Glutamatergic neuron (in vitro differentiated cells): ENCODE results near the gene TBC1D17. TPM values are rescaled to one million over a fixed set of nuclear protein-coding genes. Genes with fewer than 3 reads are reported as not detected.
A peak's percentile ranks its signal among the peaks of the same experiment; 100 is the strongest.

Experiments
- DNase-seq: peaks from one replicate; pipeline ENCODE4 v3.0.0; 2022
- H3K27ac Mint-ChIP-seq: one replicate; pipeline ENCODE4 v1.8.0; 2020; ENCODE audit warnings: mild to moderate bottlenecking, mixed read lengths, inconsistent platforms; ENCODE audit not compliant: unreplicated experiment
- H3K27me3 Mint-ChIP-seq: one replicate; pipeline ENCODE4 v1.8.0; 2020; ENCODE audit warnings: mild to moderate bottlenecking, moderate library complexity, mixed read lengths, inconsistent platforms; ENCODE audit not compliant: unreplicated experiment
- H3K36me3 Mint-ChIP-seq: one replicate; pipeline ENCODE4 v1.8.0; 2020; ENCODE audit warnings: mild to moderate bottlenecking, mixed read lengths, inconsistent platforms; ENCODE audit not compliant: unreplicated experiment
- H3K4me1 Mint-ChIP-seq: one replicate; pipeline ENCODE4 v1.8.0; 2020; ENCODE audit warnings: mild to moderate bottlenecking, low read depth, mixed read lengths, inconsistent platforms; ENCODE audit not compliant: unreplicated experiment
- H3K4me3 Mint-ChIP-seq: one replicate; pipeline ENCODE4 v1.8.0; 2020; ENCODE audit warnings: mild to moderate bottlenecking, mixed read lengths, inconsistent platforms; ENCODE audit not compliant: unreplicated experiment
- H3K9me3 Mint-ChIP-seq: one replicate; pipeline ENCODE4 v1.8.0; 2020; ENCODE audit warnings: mild to moderate bottlenecking, moderate library complexity, mixed read lengths, inconsistent platforms; ENCODE audit not compliant: unreplicated experiment
- long read RNA-seq: library from polyadenylated mRNA; unstranded; transcript quantifications from one replicate; pipeline ENCODE4 v2.0.0, GENCODE V29; 2020; ENCODE audit not compliant: unreplicated experiment
- total RNA-seq: library from RNA; stranded (reverse); fragmentation: NEBNext Ultra II Directional; extraction: Animal tissue kit (Norgen Biotek cat#: 25700); gene quantifications from one replicate; pipeline ENCODE4 v1.2.1, GENCODE V29; 2021; ENCODE audit not compliant: unreplicated experiment
- TF ChIP-seq, protein P1 (sequence below): fragments of 200-600 bp; sonication (generic); IDR thresholded peaks from one replicate; pipeline ENCODE4 v1.5.0; 2021; ENCODE audit not compliant: partially characterized antibody, unreplicated experiment

Gene TBC1D17
- total RNA-seq, result 56.8 TPM
- long read RNA-seq, partial matches to known transcripts, result 5 of 11 reads
- long read RNA-seq, other reads (novel, unspliced or antisense), result 1 of 11 reads

- peak; percentile 96 for DNase-seq
- peaks cover 10% of the 10 kb centered on the region for H3K4me1 Mint-ChIP-seq
- H3K4me3 Mint-ChIP-seq, result no peak within 1 kb of the TSS
- peaks cover 10% of the 10 kb centered on the region for H3K9me3 Mint-ChIP-seq
- TF ChIP-seq, protein P1, sequence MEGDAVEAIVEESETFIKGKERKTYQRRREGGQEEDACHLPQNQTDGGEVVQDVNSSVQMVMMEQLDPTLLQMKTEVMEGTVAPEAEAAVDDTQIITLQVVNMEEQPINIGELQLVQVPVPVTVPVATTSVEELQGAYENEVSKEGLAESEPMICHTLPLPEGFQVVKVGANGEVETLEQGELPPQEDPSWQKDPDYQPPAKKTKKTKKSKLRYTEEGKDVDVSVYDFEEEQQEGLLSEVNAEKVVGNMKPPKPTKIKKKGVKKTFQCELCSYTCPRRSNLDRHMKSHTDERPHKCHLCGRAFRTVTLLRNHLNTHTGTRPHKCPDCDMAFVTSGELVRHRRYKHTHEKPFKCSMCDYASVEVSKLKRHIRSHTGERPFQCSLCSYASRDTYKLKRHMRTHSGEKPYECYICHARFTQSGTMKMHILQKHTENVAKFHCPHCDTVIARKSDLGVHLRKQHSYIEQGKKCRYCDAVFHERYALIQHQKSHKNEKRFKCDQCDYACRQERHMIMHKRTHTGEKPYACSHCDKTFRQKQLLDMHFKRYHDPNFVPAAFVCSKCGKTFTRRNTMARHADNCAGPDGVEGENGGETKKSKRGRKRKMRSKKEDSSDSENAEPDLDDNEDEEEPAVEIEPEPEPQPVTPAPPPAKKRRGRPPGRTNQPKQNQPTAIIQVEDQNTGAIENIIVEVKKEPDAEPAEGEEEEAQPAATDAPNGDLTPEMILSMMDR, result no peak
- H3K36me3 Mint-ChIP-seq, result no peaks in the 10 kb centered on the region
- peak within 1 kb of the TSS; percentile 85 for H3K27ac Mint-ChIP-seq
- peaks cover 16% of the 10 kb centered on the region for H3K27me3 Mint-ChIP-seq
These were observed at the start of gene TBC1D17, which contains the start of gene AKT1S1 for GRCh38 chr19:49877020-49877878. Gene TBC1D17 (plus strand): TSS chr19:49877702. CDS start chr19:49877724, 22 bp downstream. Gene AKT1S1 (minus strand): TSS chr19:49877355. CDS start chr19:49873295, 4,060 bp downstream.

- TF ChIP-seq, protein P1, result no peak
- no peak overlapping the region for H3K4me3 Mint-ChIP-seq
- H3K9me3 Mint-ChIP-seq, result peaks cover 5% of the 10 kb centered on the region
- H3K36me3 Mint-ChIP-seq, result no peaks in the 10 kb centered on the region
- peaks cover 7% of the 10 kb centered on the region for H3K27me3 Mint-ChIP-seq
- no peak for DNase-seq
- peaks cover 2% of the 10 kb centered on the region for H3K4me1 Mint-ChIP-seq
- no peak overlapping the region for H3K27ac Mint-ChIP-seq
These were observed 48.3 kb upstream of the TBC1D17 start for GRCh38 chr19:49829200-49829599.

- H3K4me3 Mint-ChIP-seq, result no peak overlapping the region
- H3K9me3 Mint-ChIP-seq, result peaks cover 5% of the 10 kb centered on the region
- no peaks in the 10 kb centered on the region for H3K36me3 Mint-ChIP-seq
- TF ChIP-seq, protein P1, result no peak
- H3K27ac Mint-ChIP-seq, result no peak overlapping the region
- peaks cover 2% of the 10 kb centered on the region for H3K4me1 Mint-ChIP-seq
- DNase-seq, result no peak
- peaks cover 7% of the 10 kb centered on the region for H3K27me3 Mint-ChIP-seq
These were observed 47.8 kb upstream of the TBC1D17 start for GRCh38 chr19:49829721-49830120.

DNA sequence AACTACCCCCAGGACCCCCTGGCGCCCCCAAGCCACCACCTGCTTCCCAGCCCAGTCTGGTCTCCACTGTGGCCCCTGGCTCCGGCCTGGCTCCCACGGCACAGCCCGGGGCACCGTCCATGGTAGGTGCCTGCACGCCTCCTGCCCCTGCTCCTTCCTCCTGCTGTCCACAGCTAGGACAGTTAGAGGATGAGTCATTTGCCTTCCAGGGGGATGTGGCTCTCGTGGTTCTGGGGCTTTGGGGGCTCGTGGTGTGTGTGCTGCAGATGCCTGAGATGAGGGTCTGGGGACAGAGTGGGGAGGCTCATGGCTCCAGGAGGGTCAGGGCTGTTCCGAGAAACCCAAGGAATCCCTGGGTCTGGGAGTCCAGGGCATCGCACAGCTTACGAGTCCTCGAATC is 46.7 kb upstream of the TBC1D17 start:
- TF ChIP-seq, protein P1, result no peak
- H3K36me3 Mint-ChIP-seq, result no peaks in the 10 kb centered on the region
- peaks cover 2% of the 10 kb centered on the region for H3K4me1 Mint-ChIP-seq
- H3K27ac Mint-ChIP-seq, result no peak overlapping the region
- peaks cover 7% of the 10 kb centered on the region for H3K27me3 Mint-ChIP-seq
- H3K9me3 Mint-ChIP-seq, result peaks cover 5% of the 10 kb centered on the region
- H3K4me3 Mint-ChIP-seq, result no peak overlapping the region
- DNase-seq, result no peak

DNA sequence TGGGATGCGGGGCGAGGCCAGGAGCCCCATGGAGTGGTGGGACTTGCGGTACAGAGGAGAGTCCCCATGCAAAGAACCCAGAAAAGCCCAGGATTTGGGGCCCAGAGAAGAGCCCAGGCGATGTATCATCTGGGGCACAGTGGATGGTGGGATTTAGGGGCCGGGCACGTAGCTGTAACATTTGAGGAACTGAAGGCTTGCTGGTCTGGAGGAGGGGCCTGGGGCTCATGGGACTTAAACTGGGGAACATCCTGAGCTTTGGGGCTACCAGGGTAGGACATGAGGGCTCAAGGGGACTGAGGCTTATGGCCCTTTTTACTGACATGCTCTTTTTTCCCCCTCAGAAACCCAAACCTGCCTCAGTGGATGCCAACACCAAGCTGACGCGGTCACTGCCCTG is 45.9 kb upstream of the TBC1D17 start:
- H3K36me3 Mint-ChIP-seq, result no peaks in the 10 kb centered on the region
- TF ChIP-seq, protein P1, result no peak
- H3K27ac Mint-ChIP-seq, result no peak overlapping the region
- DNase-seq, result no peak
- peaks cover 2% of the 10 kb centered on the region for H3K4me1 Mint-ChIP-seq
- H3K9me3 Mint-ChIP-seq, result peaks cover 3% of the 10 kb centered on the region
- peaks cover 7% of the 10 kb centered on the region for H3K27me3 Mint-ChIP-seq
- no peak overlapping the region for H3K4me3 Mint-ChIP-seq
